ENCODE measurements around the gene LMNA. TPM values are rescaled to one million over a fixed set of nuclear protein-coding genes. Genes with fewer than 3 reads are reported as not detected.
"Not testable (repeated sequence)": the region's sequence is repeated elsewhere in the genome, so short reads cannot be mapped to it uniquely, and the experiment has no call there.

LMNA gene
- total and polyA plus RNA-seq, 10 of the 15 experiments (the other 5 are each of a cell fraction or from before 2014, with no cell fraction given) = 0.42 to 334 (median 81.1) TPM

- peak overlapping the region; percentile 86; the same call in 1 of the 2 replicates for H3K9ac ChIP-seq (ENCODE audit: control insufficient read depth, insufficient read depth, low read length)
- in situ Hi-C loops (cut with MboI); BruUV-seq (replicated peaks); H3K27me3 ChIP-seq (replicated peaks in 1 of 2; ENCODE audit: control insufficient read depth in 2 of 2, insufficient read depth in 2 of 2, low read length in 1 of 2); H2AFZ ChIP-seq (ENCODE audit: control insufficient read depth, low read depth, low read length); DNase-seq (ENCODE audit: low read depth, low spot score); H4K20me1 ChIP-seq (ENCODE audit: control insufficient read depth, insufficient read depth); H3K9me3 ChIP-seq (replicated peaks; ENCODE audit: control insufficient read depth, insufficient read depth, low read length); ATAC-seq; FAIRE-seq; intact Hi-C loops (cut with micrococcal nuclease; ENCODE audit: unreplicated experiment); H3K27ac ChIP-seq (ENCODE audit: control insufficient read depth, insufficient read depth); H3K36me3 ChIP-seq (ENCODE audit: control insufficient read depth in 2 of 2, insufficient read depth in 2 of 2, low read length in 1 of 2): not testable (repeated sequence)
- peaks cover 64% of the 10 kb centered on the region for H3K79me2 ChIP-seq (ENCODE audit: control insufficient read depth, insufficient read depth, low read length)
- POLR2A ChIA-PET = interaction anchor here (0.6 to 12.7 kb wide), 7 partner anchors 8 to 96 kb away, joined by 3 to 128 read pairs (median 7); partner anchors contain the start of gene PMF1
- CTCF ChIA-PET = interaction anchor here (1.5 to 25.7 kb wide), 3 partner anchors 11 to 41 kb away, joined by 4 to 1294 read pairs (median 60); no protein-coding TSS in a partner anchor
- peaks cover 30% of the 10 kb centered on the region for H3K4me1 ChIP-seq (ENCODE audit: control insufficient read depth, insufficient read depth, low read length)
- TF ChIP-seq MLLT1 (IDR thresholded peaks at IDR 0.05) = peak; percentile 29; the same call in 1 of the 2 replicates
- RAD21 ChIA-PET (ENCODE audit: unreplicated experiment) = interaction anchor here (10.4 to 22.2 kb wide), 2 partner anchors 11 to 19 kb away, joined by 105 to 695 read pairs; no protein-coding TSS in a partner anchor
- peak overlapping the region; percentile 94 for H3K4me3 ChIP-seq
- SMC1A ChIA-PET (ENCODE audit: uncharacterized antibody, unreplicated experiment) = interaction anchor here (1.2 to 23.6 kb wide), 3 partner anchors 12 to 34 kb away, joined by 3 to 874 read pairs (median 92); no protein-coding TSS in a partner anchor
- 59% methylated on average over 5 of the region's 5 CpGs for WGBS (ENCODE audit: insufficient coverage, insufficient replicate concordance, low lambda C conversion rate, missing lambda C conversion rate)
- H3K4me2 ChIP-seq (ENCODE audit: control insufficient read depth, insufficient read depth) = peak overlapping the region; percentile 73
Measured at GRCh38 chr1:156116731-156117130, 2.2 kb downstream of the LMNA start.

GRCh38 chr1:156117414-156118176, 3.1 kb downstream of the LMNA start:
- ChIA-PET SMC1A (ENCODE audit: uncharacterized antibody, unreplicated experiment) (interaction anchor here (0.6 to 23.6 kb wide), 4 partner anchors 11 to 1292 kb away, joined by 3 to 874 read pairs (median 48); no protein-coding TSS in a partner anchor), POLR2A (interaction anchor here (0.7 to 12.7 kb wide), 8 partner anchors 9 to 139 kb away, joined by 3 to 128 read pairs (median 6); partner anchors contain the start of genes ARHGEF2 and PMF1), RAD21 (ENCODE audit: unreplicated experiment) (interaction anchor here (1.1 to 22.2 kb wide), 3 partner anchors 10 to 36 kb away, joined by 3 to 695 read pairs (median 105); no protein-coding TSS in a partner anchor), CTCF (interaction anchor here (5.0 to 25.7 kb wide), 2 partner anchors 12 to 20 kb away, joined by 43 to 1294 read pairs; no protein-coding TSS in a partner anchor)
- H3K9me3 ChIP-seq (replicated peaks; ENCODE audit: control insufficient read depth, insufficient read depth, low read length) = no peaks in the 10 kb centered on the region
- FAIRE-seq (no peak), ATAC-seq (no peak), DNase-seq (ENCODE audit: low read depth, low spot score) (no peak)
- H3K4me2 ChIP-seq (ENCODE audit: control insufficient read depth, insufficient read depth) = peak overlapping the region; percentile 57; the same call in 1 of the 2 replicates
- H3K4me1 ChIP-seq (ENCODE audit: control insufficient read depth, insufficient read depth, low read length) = peaks cover 30% of the 10 kb centered on the region
- H4K20me1 ChIP-seq (ENCODE audit: control insufficient read depth, insufficient read depth) = no peaks in the 10 kb centered on the region
- H3K9ac ChIP-seq (ENCODE audit: control insufficient read depth, insufficient read depth, low read length) = peak overlapping the region; percentile 47; the same call in 1 of the 2 replicates
- H3K4me3 ChIP-seq = peak overlapping the region; percentile 56
- in situ Hi-C loops (cut with MboI) = no loop called here
- peak overlapping the region; percentile 24; the same call in 1 of the 2 replicates for H3K27ac ChIP-seq (ENCODE audit: control insufficient read depth, insufficient read depth)
- WGBS (ENCODE audit: insufficient coverage, insufficient replicate concordance, low lambda C conversion rate, missing lambda C conversion rate) = 94% methylated on average over 13 of the region's 13 CpGs
- no peak overlapping the region for H2AFZ ChIP-seq (ENCODE audit: control insufficient read depth, low read depth, low read length)
- no TSS peak for BruUV-seq (replicated peaks)
- TF ChIP-seq NFXL1 (IDR thresholded peaks at IDR 0.05; ENCODE audit: borderline replicate concordance) (no peak), ZNF384 (IDR thresholded peaks at IDR 0.05; ENCODE audit: borderline replicate concordance, low read depth, low read length) (peak; percentile 44; the same call in 1 of the 2 replicates), CREM (IDR thresholded peaks at IDR 0.05; ENCODE audit: low read depth) (no peak)
- peaks cover 70% of the 10 kb centered on the region for H3K79me2 ChIP-seq (ENCODE audit: control insufficient read depth, insufficient read depth, low read length)
- no peaks in the 10 kb centered on the region; a peak in 1 of 4 replicates for H3K36me3 ChIP-seq (ENCODE audit: control insufficient read depth in 2 of 2, insufficient read depth in 2 of 2, low read length in 1 of 2)
- no peaks in the 10 kb centered on the region for H3K27me3 ChIP-seq (replicated peaks in 1 of 2; ENCODE audit: control insufficient read depth in 2 of 2, insufficient read depth in 2 of 2, low read length in 1 of 2)
- intact Hi-C loops (cut with micrococcal nuclease; ENCODE audit: unreplicated experiment) = no loop called here

Measured in GM12878 (cell line).